COLO668 (cell line): ENCODE results near the gene TMEM255A.

Experiments used
- DNase-seq: peaks from one replicate; lab custom pipeline; 2025; ENCODE audit not compliant: unreplicated experiment; lab: John Stamatoyannopoulos, UW

Gene TMEM255A

DNA sequence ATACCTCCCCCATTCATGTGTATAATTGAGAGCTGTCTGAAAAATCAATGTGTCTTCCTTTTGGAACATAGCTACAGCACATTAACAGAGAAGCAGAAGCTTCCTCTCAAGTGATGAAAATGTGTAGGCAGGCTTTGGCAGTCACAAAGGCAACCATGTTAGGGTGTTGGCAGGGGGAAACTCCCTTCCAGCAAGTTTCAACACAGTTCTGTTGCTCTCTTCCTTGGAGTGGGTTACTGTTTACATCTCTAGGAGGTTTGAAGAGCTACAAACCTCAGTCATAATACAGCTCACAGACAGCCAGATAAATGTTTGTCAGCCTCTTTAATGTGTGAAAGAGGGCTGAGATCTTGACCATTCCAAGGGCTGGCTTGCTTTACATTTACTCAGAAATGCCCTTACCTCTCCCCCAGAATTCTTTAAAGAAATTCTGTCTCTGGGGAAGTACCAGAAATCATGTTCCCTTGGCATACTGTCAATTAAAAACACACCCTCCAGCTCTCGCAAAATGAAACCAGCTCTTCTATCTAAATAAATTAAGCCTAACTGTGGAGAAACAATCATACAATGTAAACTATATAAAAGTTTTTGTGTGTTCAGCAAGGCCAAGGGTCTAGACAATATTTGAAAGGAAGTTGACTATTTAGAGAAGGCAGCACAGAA, 41.8 kb downstream of the TMEM255A start:
- DNase-seq, result no peak

GRCh38 chrX:120264341-120264740, 46.9 kb downstream of the TMEM255A start:
- no peak for DNase-seq

DNA sequence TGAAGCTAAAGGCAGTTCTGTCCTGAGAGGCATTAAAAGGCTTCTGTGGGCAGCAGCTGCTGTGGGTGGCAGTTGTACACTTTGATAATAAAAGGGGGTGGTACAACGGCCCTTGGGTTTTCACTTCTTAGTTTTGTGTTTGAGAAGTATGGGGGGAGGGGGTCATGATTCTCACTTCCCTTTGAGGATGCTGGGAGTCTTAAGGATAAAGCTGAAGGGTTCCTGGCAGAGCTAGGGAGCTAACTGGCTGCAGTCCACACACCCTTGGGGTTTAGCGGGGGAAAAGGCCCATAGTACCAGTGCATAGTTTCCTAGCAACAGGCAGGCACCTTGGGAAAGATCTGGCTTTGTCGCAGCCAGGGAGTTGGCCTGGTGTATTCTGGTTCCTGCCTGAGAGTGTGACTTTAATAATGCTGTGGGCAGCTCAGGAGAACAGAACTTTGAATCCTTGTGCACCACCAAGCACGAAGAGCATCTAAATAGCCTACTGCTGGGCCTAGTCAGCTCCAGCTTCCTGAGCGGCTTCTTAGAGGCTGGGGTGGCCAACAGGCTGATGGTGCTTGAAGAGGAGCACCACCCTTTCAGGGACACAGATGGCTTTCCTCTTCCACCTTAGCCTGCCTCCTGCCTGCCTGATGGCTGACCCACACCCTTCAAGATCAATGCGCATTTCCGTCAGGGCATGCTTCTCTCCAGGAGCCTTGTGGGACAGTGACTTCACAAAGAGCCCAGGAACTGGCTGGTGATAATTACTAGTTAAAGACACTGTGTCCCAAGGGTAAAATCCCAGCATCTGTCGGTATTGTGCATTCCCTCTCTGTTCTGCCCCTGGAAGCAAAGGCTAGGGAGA, 48.2 kb downstream of the TMEM255A start:
- no peak for DNase-seq

GRCh38 chrX:120260369-120260768, 50.9 kb downstream of the TMEM255A start:
- peak; percentile 66 for DNase-seq

- DNase-seq, result no peak
These were observed 57.5 kb downstream of the TMEM255A start for GRCh38 chrX:120253784-120254183.

DNA sequence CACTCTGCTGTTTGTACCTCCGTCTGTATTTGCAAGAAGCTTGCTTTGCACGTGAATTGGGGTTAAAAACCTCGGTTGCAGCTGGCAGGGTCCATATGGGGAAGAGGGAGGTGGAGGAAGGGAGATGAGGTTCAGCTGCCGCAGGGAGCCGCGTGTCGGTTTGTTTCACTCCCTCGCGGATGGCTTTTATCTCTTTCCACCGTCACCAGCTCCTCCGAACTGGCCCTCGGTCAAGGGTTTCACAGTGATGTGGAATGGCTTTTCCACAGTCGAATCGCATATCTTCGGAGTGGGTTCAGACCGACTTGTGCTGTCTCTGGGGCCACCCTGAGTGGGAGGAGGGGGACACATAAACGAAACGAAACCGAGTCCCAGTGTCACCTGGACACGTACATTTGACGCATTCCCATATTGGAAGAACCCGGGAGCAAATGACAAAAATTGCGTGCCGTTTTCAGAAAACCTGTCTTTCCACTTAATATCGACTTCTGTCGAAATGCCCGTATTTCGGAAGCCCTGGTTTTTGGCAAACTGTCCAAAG, 59.7 kb downstream of the TMEM255A start:
- DNase-seq, result peak; percentile 36

DNA sequence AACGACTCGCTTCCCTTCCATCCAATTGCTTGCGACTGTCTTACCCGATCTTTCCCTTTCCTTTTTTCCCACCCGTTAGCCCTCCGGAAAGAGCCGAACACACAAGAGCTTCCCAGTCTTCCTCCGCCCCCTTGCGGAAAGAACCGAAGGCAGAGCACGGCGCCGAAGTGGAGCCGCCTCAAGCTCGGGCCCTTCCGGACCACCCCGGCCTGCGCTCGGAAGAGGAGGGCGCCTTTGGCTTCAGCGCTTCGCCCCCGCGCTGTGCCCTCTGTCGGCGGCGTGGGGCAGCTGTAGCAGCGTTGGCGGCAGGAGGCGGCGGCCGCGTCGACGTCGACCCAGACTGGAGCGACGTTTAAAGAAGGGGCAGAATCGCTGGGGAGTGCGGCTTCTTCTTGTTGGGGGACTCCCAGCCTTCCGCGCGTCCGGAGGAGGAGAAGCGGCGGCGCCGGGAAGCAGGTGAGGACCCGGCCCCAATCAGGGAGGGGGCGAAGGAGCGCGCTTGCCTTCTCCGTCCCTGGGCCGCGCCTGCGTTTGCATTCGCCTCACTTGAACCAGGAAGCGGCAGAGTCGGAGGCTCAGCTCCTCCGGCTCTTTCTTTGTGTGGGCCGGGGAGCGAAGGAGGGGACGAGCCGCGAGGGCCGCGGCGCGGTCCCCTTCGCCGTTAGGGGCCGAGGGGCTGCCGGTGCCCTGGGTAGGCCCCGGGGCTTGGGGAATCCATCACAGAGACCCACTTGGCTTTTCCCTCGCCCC, 60.6 kb downstream of the TMEM255A start, which contains the start of gene ZBTB33:
Gene ZBTB33 (plus strand): TSS at position 291 of the 750 bp plus-strand sequence. CDS start 2,604 bp downstream, outside the sequence.
- peak; percentile 93 for DNase-seq

DNA sequence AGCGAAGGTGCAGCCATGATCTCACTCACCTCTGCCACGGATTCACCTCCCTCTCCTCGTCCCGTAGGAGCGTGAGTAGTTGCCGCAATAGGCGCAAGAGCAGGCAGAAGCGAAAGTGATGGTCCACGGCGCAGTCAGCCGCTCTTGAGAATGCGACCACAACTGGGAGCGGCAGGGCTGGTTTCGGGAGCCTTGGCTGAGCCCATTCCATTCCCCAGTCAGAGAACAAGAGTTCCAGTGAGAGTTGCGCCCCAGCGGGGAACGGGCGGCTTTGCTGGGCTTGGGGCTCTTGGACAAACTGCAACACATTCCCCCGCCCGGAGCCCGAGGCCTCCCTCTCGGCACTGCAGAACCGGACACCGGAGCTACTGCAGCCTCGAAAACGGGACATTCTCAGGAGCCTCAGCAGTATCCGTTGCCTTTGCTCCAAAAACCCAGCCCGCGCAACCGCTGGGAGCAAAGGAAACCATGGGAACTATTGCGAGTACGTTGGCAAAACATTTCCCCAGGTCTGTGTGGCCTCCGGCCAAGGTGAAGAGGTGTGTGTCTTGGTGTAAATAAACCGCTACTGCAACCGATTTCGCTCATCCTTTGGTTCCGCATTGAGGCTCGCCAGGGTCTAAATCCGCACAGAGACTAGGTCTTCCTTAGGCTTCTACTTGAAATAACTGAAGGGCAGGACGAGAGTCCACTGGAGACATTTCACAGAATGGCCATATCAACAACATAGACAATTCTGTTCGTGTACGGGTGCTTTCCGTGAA, 66.3 kb downstream of the TMEM255A start:
- DNase-seq, result peak; percentile 79

DNA sequence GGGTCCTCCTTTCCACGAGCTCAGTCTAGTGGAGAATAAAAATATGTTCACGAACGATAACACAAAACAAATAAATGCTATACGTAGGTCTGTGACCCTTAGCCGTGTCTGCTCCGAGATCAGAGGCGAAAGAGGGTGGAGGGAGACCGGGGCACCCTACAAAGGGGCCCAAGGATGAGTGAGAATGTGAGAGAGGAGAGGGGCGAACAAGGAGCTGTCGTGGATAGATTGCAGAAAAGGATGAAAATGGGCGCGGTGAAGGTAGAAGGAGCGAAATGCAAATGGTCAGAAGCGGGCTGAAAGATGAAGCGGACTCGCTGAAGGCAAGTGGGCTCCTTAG, 66.9 kb downstream of the TMEM255A start:
- DNase-seq, result no peak

DNA sequence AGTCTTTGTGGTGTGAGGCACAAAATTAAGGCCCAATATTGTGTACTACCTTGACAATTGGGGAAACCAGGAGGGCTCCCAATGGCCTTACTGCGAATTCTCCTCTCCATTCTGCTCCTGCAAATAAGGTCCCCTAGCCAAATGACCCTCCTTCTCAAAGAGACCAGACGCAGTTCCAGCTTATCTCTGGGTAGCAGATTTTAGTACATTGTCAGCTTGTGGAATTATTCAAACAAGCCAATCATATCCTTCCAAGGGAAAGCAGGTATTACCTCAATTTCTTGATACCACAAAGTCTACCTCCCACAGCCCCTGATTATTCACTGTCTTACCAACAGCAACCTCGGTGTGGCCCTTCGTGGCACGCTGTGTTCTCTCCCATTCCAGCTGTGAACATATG, 68.4 kb downstream of the TMEM255A start:
- no peak for DNase-seq

- DNase-seq, result no peak
These were observed 72.3 kb downstream of the TMEM255A start for GRCh38 chrX:120238933-120239332.

DNA sequence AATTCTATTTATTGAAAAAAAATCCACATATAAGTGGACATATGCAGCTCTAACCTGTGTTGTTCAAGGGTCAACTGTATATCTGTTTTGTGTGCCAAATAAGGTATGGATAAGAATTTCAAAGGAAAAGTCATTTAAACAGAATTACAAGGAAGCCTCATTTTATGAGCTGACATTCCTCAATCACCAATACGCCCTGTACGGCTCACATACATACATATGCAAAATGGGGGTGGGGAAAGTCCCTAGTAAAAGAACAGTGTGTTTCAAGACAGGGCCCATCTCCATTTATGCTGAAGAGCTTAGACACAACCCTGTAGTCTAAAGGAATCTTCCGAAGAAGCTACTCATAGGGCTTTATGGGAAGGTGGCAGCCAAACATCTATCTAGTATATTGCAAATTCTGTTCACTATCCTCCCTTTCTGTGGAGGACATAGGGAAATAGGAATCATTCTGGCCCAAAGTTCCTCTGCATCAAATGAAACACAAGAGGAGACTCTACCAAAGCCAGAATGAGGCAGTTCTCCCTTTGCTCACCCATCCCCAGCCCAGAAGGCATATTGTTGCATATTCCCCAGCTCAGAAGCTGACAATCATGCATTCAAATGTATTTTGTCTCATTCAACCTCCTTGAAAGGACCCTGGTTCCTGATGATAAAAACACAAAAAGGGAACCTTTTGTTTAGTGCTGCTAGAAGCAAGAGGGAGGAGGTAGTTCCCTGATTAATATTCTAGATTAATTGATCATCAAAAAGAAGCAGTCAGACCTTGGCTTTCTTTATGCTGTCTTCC, 74.4 kb downstream of the TMEM255A start:
- no peak for DNase-seq

- no peak for DNase-seq
These were observed 76.0 kb downstream of the TMEM255A start for GRCh38 chrX:120235284-120235683.

DNA sequence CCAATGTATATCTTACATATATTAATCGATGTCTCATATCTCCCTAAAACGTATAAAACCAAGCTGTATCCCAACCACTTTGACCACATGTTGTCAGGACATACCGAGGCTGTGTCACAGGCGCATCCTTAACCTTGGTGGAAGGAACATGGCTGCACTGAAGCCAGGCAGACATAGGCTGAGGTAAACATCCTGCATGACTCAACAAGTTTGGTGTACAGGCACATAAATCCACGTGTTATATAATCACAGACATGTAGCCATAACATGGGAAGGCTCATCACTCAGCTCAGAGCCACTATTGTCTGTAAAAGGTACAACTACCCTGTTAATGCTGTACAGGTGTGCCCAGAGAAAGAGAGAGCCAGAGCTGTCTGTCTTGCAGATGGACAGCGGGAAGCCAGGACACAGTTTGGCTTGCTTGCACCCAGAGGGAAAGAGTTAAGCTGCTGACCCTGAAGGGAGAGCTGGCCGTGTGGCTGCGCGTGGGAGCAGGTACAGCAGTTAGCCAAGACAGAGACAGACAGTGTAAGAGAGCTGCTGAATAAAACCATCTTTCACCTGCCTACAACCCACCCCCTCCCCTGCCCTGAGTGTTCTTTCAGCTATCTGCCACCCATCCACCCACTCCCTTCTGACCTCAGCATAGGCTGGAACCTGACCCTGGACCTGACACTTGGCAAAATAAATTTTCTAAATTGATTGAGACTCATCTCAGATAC, 82.9 kb downstream of the TMEM255A start:
- no peak for DNase-seq

GRCh38 chrX:120224388-120224787, 86.9 kb downstream of the TMEM255A start:
- DNase-seq, result no peak

GRCh38 chrX:120223374-120223773, 87.9 kb downstream of the TMEM255A start:
- no peak for DNase-seq

DNA sequence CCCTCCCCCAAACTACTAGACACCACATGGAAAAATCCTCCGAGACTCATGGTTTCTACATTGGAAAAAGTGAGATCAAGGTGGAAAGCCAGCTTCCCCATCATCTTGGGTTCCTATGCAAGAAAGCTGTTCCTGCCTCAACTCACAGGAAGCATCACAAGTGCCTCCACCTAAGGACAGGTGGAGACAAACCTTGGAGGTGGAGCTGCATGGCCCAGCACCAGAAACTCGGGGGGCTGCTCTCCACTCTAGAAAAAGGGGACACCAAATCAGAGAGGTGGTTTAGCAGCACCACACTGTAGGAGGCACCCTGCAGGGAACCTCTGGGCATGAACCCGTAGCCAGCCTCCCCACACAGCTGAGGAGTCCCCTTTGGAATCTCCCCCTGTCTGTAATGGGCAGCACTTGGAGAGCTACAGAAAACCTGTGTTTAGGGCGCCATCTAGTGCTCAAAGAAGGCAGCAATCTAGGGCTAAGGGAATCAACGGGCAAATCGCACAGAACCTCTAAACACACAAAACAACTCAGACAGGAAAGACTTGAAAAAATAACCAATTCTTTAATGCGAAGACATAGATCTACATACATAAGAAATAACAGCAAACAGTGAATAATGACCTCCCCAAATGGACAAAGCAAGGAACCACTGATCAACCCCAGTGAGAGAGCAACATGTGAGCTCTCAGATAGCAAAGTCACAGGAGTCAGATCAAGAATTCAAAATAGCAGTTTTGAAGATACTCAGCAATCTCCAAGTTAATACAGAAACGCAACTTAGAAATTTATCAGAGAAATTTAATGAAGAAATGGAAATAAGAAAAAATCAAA, 97.6 kb downstream of the TMEM255A start:
- DNase-seq, result peak; percentile 44
